SK-N-SH treated with all-trans-retinoic acid at 6 μM for 48 hours (cell line): ENCODE results near the gene ZNF12.

ENCODE experiments used
- ATAC-seq: fragments of 200-7000 bp; cut with Tn5 transposase; 3 replicates; pipeline ENCODE4 v1.9.1; 2020; ENCODE audit warnings: mild to moderate bottlenecking, moderate library complexity
- ARNTL ChIP-seq: fragments of 450-650 bp; formaldehyde crosslinking; IDR thresholded peaks from 2 replicates; pipeline ENCODE4 v1.5.0; 2020; ENCODE audit warnings: low read depth, mild to moderate bottlenecking, moderate library complexity, borderline replicate concordance
- BACH2 ChIP-seq: fragments of 250-450 bp; sonication (Bioruptor Pico); IDR thresholded peaks from 2 replicates; pipeline ENCODE4 v1.9.0; 2021; ENCODE audit warnings: mild to moderate bottlenecking, borderline replicate concordance
- CSDC2 ChIP-seq: fragments of 250-450 bp; sonication (Bioruptor Pico); IDR thresholded peaks from 2 replicates; pipeline ENCODE4 v1.5.0; 2020; ENCODE audit warnings: mild to moderate bottlenecking, moderate library complexity
- ESRRG ChIP-seq: fragments of 250-450 bp; sonication (Bioruptor Pico); IDR thresholded peaks from 2 replicates; pipeline ENCODE4 v1.6.1; 2021; ENCODE audit warnings: mild to moderate bottlenecking
- GLIS3 ChIP-seq: fragments of 250-450 bp; sonication (Bioruptor Pico); IDR thresholded peaks from 2 replicates; pipeline ENCODE4 v1.5.0; 2020; ENCODE audit warnings: mild to moderate bottlenecking, moderate library complexity
- ISL1 ChIP-seq: fragments of 250-450 bp; sonication (Bioruptor Pico); IDR thresholded peaks from 2 replicates; pipeline ENCODE4 v2.1.2; 2022; ENCODE audit warnings: mild to moderate bottlenecking, moderate library complexity
- OSR1 ChIP-seq: fragments of 250-450 bp; sonication (Bioruptor Pico); IDR thresholded peaks from 2 replicates; pipeline ENCODE4 v1.8.0; 2022; ENCODE audit warnings: moderate library complexity, mild to moderate bottlenecking, inconsistent platforms
- PPARA ChIP-seq: fragments of 250-450 bp; sonication (Bioruptor Pico); IDR thresholded peaks from 2 replicates; pipeline ENCODE4 v1.5.0; 2020; ENCODE audit warnings: mild to moderate bottlenecking, borderline replicate concordance
- RARB ChIP-seq: fragments of 250-450 bp; sonication (Bioruptor Pico); IDR thresholded peaks from 2 replicates; pipeline ENCODE4 v1.8.0; 2021; ENCODE audit warnings: mild to moderate bottlenecking, moderate library complexity
- SNAI2 ChIP-seq: fragments of 250-450 bp; sonication (Bioruptor Pico); IDR thresholded peaks from 2 replicates; pipeline ENCODE4 v1.5.0; 2020; ENCODE audit warnings: mild to moderate bottlenecking, moderate library complexity
- TCF4 ChIP-seq: fragments of 250-450 bp; sonication (Bioruptor Pico); IDR thresholded peaks from 2 replicates; pipeline ENCODE4 v1.8.0; 2021; ENCODE audit warnings: mild to moderate bottlenecking, moderate library complexity, borderline replicate concordance
- TOX ChIP-seq: fragments of 250-450 bp; sonication (Bioruptor Pico); IDR thresholded peaks from 2 replicates; pipeline ENCODE4 v1.8.0; 2021; ENCODE audit warnings: mild to moderate bottlenecking, moderate library complexity, borderline replicate concordance
- ZC3H10 ChIP-seq: fragments of 250-450 bp; sonication (Bioruptor Pico); IDR thresholded peaks from 2 replicates; pipeline ENCODE4 v1.5.1; 2021; ENCODE audit warnings: mild to moderate bottlenecking, moderate library complexity
- ZFP3 ChIP-seq: fragments of 250-450 bp; sonication (Bioruptor Pico); IDR thresholded peaks from 2 replicates; pipeline ENCODE4 v1.5.0; 2020; ENCODE audit warnings: mild to moderate bottlenecking, moderate library complexity
- ZFP30 ChIP-seq: fragments of 450-650 bp; formaldehyde crosslinking; IDR thresholded peaks from 2 replicates; pipeline ENCODE4 v1.5.0; 2022; ENCODE audit warnings: mild to moderate bottlenecking, moderate library complexity
- ZNF565 ChIP-seq: fragments of 450-650 bp; formaldehyde crosslinking; conservative IDR thresholded peaks from 2 replicates; pipeline ENCODE4 v1.5.0; 2020; ENCODE audit warnings: low read depth, mild to moderate bottlenecking, moderate library complexity
- ZNF70 ChIP-seq: fragments of 450-650 bp; formaldehyde crosslinking; IDR thresholded peaks from 2 replicates; pipeline ENCODE4 v1.5.0; 2020; ENCODE audit warnings: mild to moderate bottlenecking, moderate library complexity
- ZNF8 ChIP-seq: fragments of 450-650 bp; formaldehyde crosslinking; IDR thresholded peaks from 2 replicates; pipeline ENCODE4 v1.5.0; 2020; ENCODE audit warnings: mild to moderate bottlenecking, moderate library complexity
- TF ChIP-seq, protein P1 (sequence below): fragments of 250-450 bp; sonication (Bioruptor Pico); IDR thresholded peaks from 2 replicates; pipeline ENCODE4 v1.5.1; 2020; ENCODE audit warnings: low read depth, mild to moderate bottlenecking, moderate library complexity
- TF ChIP-seq, protein P2 (sequence below): fragments of 250-450 bp; sonication (Bioruptor Pico); IDR thresholded peaks from 2 replicates; pipeline ENCODE4 v1.8.0; 2020; ENCODE audit warnings: mild to moderate bottlenecking, moderate library complexity, borderline replicate concordance
- TF ChIP-seq, protein P3 (sequence below): fragments of 250-450 bp; sonication (Bioruptor Pico); IDR thresholded peaks from 2 replicates; pipeline ENCODE4 v1.5.1; 2021; ENCODE audit warnings: mild to moderate bottlenecking, moderate library complexity
- TF ChIP-seq, protein P4 (sequence below): fragments of 250-450 bp; sonication (Bioruptor Pico); IDR thresholded peaks from 2 replicates; pipeline ENCODE4 v1.5.0; 2020; ENCODE audit warnings: mild to moderate bottlenecking, moderate library complexity

Gene ZNF12

DNA sequence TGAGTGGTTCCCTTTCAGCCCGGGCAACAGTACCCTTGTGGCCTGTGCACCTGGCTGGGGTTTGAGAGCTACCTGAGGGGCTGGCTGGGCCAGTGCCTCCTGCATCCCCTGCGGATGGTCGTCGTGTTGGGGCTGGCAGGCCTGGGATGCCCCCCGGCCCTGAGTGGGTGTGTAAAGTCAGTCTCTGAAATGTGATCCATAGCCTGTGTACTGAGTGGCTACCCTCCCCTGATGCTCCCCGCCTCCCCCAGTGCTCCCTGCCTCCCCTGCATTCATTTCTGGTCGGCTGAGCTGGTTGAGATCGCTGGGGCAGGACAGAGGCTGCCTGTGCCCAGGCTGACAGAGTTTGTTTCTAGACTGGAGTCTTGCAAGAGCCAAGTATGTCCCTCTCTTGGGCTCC is 60.3 kb downstream of the ZNF12 start:
- TF ChIP-seq, protein P1, sequence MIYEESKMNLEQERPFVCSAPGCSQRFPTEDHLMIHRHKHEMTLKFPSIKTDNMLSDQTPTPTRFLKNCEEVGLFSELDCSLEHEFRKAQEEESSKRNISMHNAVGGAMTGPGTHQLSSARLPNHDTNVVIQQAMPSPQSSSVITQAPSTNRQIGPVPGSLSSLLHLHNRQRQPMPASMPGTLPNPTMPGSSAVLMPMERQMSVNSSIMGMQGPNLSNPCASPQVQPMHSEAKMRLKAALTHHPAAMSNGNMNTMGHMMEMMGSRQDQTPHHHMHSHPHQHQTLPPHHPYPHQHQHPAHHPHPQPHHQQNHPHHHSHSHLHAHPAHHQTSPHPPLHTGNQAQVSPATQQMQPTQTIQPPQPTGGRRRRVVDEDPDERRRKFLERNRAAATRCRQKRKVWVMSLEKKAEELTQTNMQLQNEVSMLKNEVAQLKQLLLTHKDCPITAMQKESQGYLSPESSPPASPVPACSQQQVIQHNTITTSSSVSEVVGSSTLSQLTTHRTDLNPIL (CRISPR knock-in tag), result no peak
- TF ChIP-seq ZNF565 (CRISPR knock-in tag), result no peak
- TF ChIP-seq ZNF70 (CRISPR knock-in tag), result no peak
- TF ChIP-seq ARNTL (CRISPR knock-in tag), result no peak
- TF ChIP-seq ZFP3, result no peak
- TF ChIP-seq PPARA (CRISPR knock-in tag), result no peak
- TF ChIP-seq SNAI2, result no peak
- TF ChIP-seq OSR1, result no peak
- TF ChIP-seq GLIS3 (CRISPR knock-in tag), result no peak
- TF ChIP-seq BACH2 (CRISPR knock-in tag), result no peak
- TF ChIP-seq RARB (CRISPR knock-in tag), result no peak
- TF ChIP-seq TOX (CRISPR knock-in tag), result no peak
- no peak for TF ChIP-seq ZFP30 (CRISPR knock-in tag)
- no peak for TF ChIP-seq ESRRG (CRISPR knock-in tag)
- TF ChIP-seq ISL1 (CRISPR knock-in tag), result no peak
- no peak for TF ChIP-seq CSDC2
- TF ChIP-seq, protein P2, sequence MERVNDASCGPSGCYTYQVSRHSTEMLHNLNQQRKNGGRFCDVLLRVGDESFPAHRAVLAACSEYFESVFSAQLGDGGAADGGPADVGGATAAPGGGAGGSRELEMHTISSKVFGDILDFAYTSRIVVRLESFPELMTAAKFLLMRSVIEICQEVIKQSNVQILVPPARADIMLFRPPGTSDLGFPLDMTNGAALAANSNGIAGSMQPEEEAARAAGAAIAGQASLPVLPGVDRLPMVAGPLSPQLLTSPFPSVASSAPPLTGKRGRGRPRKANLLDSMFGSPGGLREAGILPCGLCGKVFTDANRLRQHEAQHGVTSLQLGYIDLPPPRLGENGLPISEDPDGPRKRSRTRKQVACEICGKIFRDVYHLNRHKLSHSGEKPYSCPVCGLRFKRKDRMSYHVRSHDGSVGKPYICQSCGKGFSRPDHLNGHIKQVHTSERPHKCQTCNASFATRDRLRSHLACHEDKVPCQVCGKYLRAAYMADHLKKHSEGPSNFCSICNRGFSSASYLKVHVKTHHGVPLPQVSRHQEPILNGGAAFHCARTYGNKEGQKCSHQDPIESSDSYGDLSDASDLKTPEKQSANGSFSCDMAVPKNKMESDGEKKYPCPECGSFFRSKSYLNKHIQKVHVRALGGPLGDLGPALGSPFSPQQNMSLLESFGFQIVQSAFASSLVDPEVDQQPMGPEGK, result no peak
- TF ChIP-seq, all 23 proteins: peak for 0
- peak; percentile 6; the same call in 2 of the 3 replicates for ATAC-seq

DNA sequence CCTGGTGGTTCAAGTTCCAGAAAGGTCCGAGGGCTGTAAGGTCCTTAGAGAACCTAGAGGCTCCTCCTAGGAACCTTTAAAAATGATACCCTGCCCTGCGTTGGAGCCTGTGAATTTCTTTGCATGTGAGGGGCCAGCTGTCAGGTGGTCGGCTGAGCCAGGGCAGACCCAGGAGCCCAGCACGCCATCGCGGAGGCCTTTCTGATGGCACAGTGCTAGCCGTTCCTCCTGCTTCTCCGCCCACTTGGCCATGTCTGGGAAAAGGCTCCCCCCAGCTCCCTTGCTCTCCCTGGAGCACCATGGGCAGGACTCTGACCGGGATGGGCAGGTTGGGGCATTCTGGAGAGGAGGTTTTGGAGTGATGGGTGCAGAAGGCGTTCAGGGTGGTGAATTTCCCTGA is 62.0 kb downstream of the ZNF12 start:
- no peak for ATAC-seq
- no peak for TF ChIP-seq ZNF70 (CRISPR knock-in tag)
- no peak for TF ChIP-seq ZFP30 (CRISPR knock-in tag)
- TF ChIP-seq, protein P1 (CRISPR knock-in tag), result no peak
- TF ChIP-seq ESRRG (CRISPR knock-in tag), result no peak
- TF ChIP-seq, protein P3, sequence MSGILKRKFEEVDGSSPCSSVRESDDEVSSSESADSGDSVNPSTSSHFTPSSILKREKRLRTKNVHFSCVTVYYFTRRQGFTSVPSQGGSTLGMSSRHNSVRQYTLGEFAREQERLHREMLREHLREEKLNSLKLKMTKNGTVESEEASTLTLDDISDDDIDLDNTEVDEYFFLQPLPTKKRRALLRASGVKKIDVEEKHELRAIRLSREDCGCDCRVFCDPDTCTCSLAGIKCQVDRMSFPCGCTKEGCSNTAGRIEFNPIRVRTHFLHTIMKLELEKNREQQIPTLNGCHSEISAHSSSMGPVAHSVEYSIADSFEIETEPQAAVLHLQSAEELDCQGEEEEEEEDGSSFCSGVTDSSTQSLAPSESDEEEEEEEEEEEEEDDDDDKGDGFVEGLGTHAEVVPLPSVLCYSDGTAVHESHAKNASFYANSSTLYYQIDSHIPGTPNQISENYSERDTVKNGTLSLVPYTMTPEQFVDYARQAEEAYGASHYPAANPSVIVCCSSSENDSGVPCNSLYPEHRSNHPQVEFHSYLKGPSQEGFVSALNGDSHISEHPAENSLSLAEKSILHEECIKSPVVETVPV, result no peak
- TF ChIP-seq TOX (CRISPR knock-in tag), result no peak
- TF ChIP-seq BACH2 (CRISPR knock-in tag), result no peak
- TF ChIP-seq, protein P4, sequence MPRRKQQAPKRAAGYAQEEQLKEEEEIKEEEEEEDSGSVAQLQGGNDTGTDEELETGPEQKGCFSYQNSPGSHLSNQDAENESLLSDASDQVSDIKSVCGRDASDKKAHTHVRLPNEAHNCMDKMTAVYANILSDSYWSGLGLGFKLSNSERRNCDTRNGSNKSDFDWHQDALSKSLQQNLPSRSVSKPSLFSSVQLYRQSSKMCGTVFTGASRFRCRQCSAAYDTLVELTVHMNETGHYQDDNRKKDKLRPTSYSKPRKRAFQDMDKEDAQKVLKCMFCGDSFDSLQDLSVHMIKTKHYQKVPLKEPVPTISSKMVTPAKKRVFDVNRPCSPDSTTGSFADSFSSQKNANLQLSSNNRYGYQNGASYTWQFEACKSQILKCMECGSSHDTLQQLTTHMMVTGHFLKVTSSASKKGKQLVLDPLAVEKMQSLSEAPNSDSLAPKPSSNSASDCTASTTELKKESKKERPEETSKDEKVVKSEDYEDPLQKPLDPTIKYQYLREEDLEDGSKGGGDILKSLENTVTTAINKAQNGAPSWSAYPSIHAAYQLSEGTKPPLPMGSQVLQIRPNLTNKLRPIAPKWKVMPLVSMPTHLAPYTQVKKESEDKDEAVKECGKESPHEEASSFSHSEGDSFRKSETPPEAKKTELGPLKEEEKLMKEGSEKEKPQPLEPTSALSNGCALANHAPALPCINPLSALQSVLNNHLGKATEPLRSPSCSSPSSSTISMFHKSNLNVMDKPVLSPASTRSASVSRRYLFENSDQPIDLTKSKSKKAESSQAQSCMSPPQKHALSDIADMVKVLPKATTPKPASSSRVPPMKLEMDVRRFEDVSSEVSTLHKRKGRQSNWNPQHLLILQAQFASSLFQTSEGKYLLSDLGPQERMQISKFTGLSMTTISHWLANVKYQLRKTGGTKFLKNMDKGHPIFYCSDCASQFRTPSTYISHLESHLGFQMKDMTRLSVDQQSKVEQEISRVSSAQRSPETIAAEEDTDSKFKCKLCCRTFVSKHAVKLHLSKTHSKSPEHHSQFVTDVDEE, result no peak
- no peak for TF ChIP-seq ZNF565 (CRISPR knock-in tag)
- no peak for TF ChIP-seq PPARA (CRISPR knock-in tag)
- no peak for TF ChIP-seq RARB (CRISPR knock-in tag)
- TF ChIP-seq, protein P2, result no peak
- TF ChIP-seq ZC3H10 (CRISPR knock-in tag), result no peak
- no peak for TF ChIP-seq SNAI2
- TF ChIP-seq GLIS3 (CRISPR knock-in tag), result no peak
- TF ChIP-seq ZNF8, result no peak
- no peak for TF ChIP-seq ZFP3
- no peak for TF ChIP-seq ISL1 (CRISPR knock-in tag)
- no peak for TF ChIP-seq TCF4
- no peak for TF ChIP-seq CSDC2
